NCI-H526 (cell line): ENCODE data around the gene IGFBP2.

Source experiments
- DNase-seq, 2 experiments: peaks; one replicate each; lab custom pipeline; 2025; lab: John Stamatoyannopoulos, UW

Gene IGFBP2

GRCh38 chr2:216636551-216637450 is 3.6 kb downstream of the IGFBP2 start:
- peak; percentile 98 for DNase-seq

- DNase-seq: no peak
Observed at GRCh38 chr2:216637472-216637871, 4.3 kb downstream of the IGFBP2 start.

- DNase-seq: no peak
Observed at GRCh38 chr2:216643986-216644659, 10.9 kb downstream of the IGFBP2 start.

- peak in 1 of 2 experiments; percentile 24 for DNase-seq
Observed at GRCh38 chr2:216644842-216645635, 11.8 kb downstream of the IGFBP2 start.

- no peak for DNase-seq
Observed at GRCh38 chr2:216645636-216645950, 12.4 kb downstream of the IGFBP2 start.

GRCh38 chr2:216646116-216646515 is 12.9 kb downstream of the IGFBP2 start:
- DNase-seq: no peak

- no peak for DNase-seq
Observed at GRCh38 chr2:216648105-216648504, 14.9 kb downstream of the IGFBP2 start.

- DNase-seq: no peak
Observed at GRCh38 chr2:216649574-216649973, 16.4 kb downstream of the IGFBP2 start.

GRCh38 chr2:216650626-216651257 is 17.5 kb downstream of the IGFBP2 start:
- no peak for DNase-seq

GRCh38 chr2:216651351-216651881 is 18.2 kb downstream of the IGFBP2 start:
- DNase-seq: no peak

- DNase-seq: no peak
Observed at GRCh38 chr2:216652566-216652965, 19.3 kb downstream of the IGFBP2 start.

GRCh38 chr2:216653093-216653799 is 20.0 kb downstream of the IGFBP2 start:
- no peak for DNase-seq

- DNase-seq: no peak
Observed at GRCh38 chr2:216653931-216654365, 20.7 kb downstream of the IGFBP2 start.

GRCh38 chr2:216654528-216655052 is 21.4 kb downstream of the IGFBP2 start:
- DNase-seq: no peak

- no peak for DNase-seq
Observed at GRCh38 chr2:216657086-216657855, 24.1 kb downstream of the IGFBP2 start.

GRCh38 chr2:216657980-216658379 is 24.8 kb downstream of the IGFBP2 start:
- DNase-seq: no peak

GRCh38 chr2:216658757-216659156 is 25.5 kb downstream of the IGFBP2 start:
- DNase-seq: peak in 1 of 2 experiments; percentile 22

GRCh38 chr2:216659276-216659675 is 26.1 kb downstream of the IGFBP2 start:
- peak in 1 of 2 experiments; percentile 26 for DNase-seq

GRCh38 chr2:216660496-216660895 is 27.3 kb downstream of the IGFBP2 start:
- no peak for DNase-seq

GRCh38 chr2:216661051-216661450 is 27.8 kb downstream of the IGFBP2 start:
- DNase-seq: no peak
